ENCODE measurements around the gene PEX10.

PEX10 gene

GRCh38 chr1:2376931-2377672, 35.3 kb downstream of the PEX10 start:
- Histone ChIP-seq H3K27me3 (ENCODE audit: control insufficient read depth, insufficient read depth, low read length) (no peaks in the 10 kb centered on the region), H3K9ac (no peak overlapping the region), H3K4me1 (no peaks in the 10 kb centered on the region), H3K4me3 (ENCODE audit: low read depth, low read length) (no peak overlapping the region), H3K36me3 (ENCODE audit: control insufficient read depth, insufficient read depth, low read length) (no peaks in the 10 kb centered on the region), H3K79me2 (no peaks in the 10 kb centered on the region), H3K4me2 (ENCODE audit: low read length) (no peak overlapping the region), H3K9me3 (ENCODE audit: control insufficient read depth, low read length) (no peaks in the 10 kb centered on the region), H2AFZ (no peak overlapping the region), H3K27ac (no peak overlapping the region)
- TF ChIP-seq CTCF (IDR thresholded peaks at IDR 0.05): no peak

- Histone ChIP-seq H3K9ac (no peak overlapping the region), H3K4me3 (ENCODE audit: low read depth, low read length) (no peak overlapping the region), H3K27me3 (ENCODE audit: control insufficient read depth, insufficient read depth, low read length) (no peaks in the 10 kb centered on the region), H3K4me2 (ENCODE audit: low read length) (no peak overlapping the region), H3K79me2 (no peaks in the 10 kb centered on the region), H3K36me3 (ENCODE audit: control insufficient read depth, insufficient read depth, low read length) (no peaks in the 10 kb centered on the region), H3K27ac (no peak overlapping the region), H3K9me3 (ENCODE audit: control insufficient read depth, low read length) (no peaks in the 10 kb centered on the region), H3K4me1 (no peaks in the 10 kb centered on the region), H2AFZ (no peak overlapping the region)
- no peak for TF ChIP-seq CTCF (IDR thresholded peaks at IDR 0.05)
Measured at GRCh38 chr1:2376261-2376741, 36.1 kb downstream of the PEX10 start.

- H3K4me2 ChIP-seq (ENCODE audit: low read length): no peak overlapping the region
- no peaks in the 10 kb centered on the region for H3K4me1 ChIP-seq
- no peak overlapping the region for H3K4me3 ChIP-seq (ENCODE audit: low read depth, low read length)
- H3K9me3 ChIP-seq (ENCODE audit: control insufficient read depth, low read length): no peaks in the 10 kb centered on the region
- H2AFZ ChIP-seq: no peak overlapping the region
- H3K27me3 ChIP-seq (ENCODE audit: control insufficient read depth, insufficient read depth, low read length): no peaks in the 10 kb centered on the region
- no peaks in the 10 kb centered on the region for H3K79me2 ChIP-seq
- no peak overlapping the region for H3K27ac ChIP-seq
- H3K36me3 ChIP-seq (ENCODE audit: control insufficient read depth, insufficient read depth, low read length): no peaks in the 10 kb centered on the region
- no peak for TF ChIP-seq CTCF (IDR thresholded peaks at IDR 0.05)
- H3K9ac ChIP-seq: no peak overlapping the region
Measured at GRCh38 chr1:2375923-2376260, 36.5 kb downstream of the PEX10 start.

GRCh38 chr1:2375246-2375922, 37.0 kb downstream of the PEX10 start:
- H3K9ac ChIP-seq: no peak overlapping the region

More at GRCh38 chr1:2375246-2375922, 37.0 kb downstream of the PEX10 start:
- H3K79me2 ChIP-seq: no peaks in the 10 kb centered on the region
- no peak overlapping the region for H2AFZ ChIP-seq
- no peaks in the 10 kb centered on the region for H3K9me3 ChIP-seq (ENCODE audit: control insufficient read depth, low read length)
- no peak overlapping the region for H3K4me3 ChIP-seq (ENCODE audit: low read depth, low read length)
- H3K27me3 ChIP-seq (ENCODE audit: control insufficient read depth, insufficient read depth, low read length): no peaks in the 10 kb centered on the region
- H3K27ac ChIP-seq: no peak overlapping the region
- no peaks in the 10 kb centered on the region for H3K36me3 ChIP-seq (ENCODE audit: control insufficient read depth, insufficient read depth, low read length)
- no peak overlapping the region for H3K4me2 ChIP-seq (ENCODE audit: low read length)
- no peaks in the 10 kb centered on the region for H3K4me1 ChIP-seq
- TF ChIP-seq CTCF (IDR thresholded peaks at IDR 0.05): no peak
